ENCODE results near the gene LRCH3. TPM values are rescaled to one million over a fixed set of nuclear protein-coding genes. Genes with fewer than 3 reads are reported as not detected.
A peak's percentile ranks its signal among the peaks of the same experiment; 100 is the strongest.

LRCH3 gene
- total and polyA plus RNA-seq, 2 of the 13 experiments (the other 11 are each of a cell fraction or from before 2014, with no cell fraction given), result 25.5 to 103 TPM

DNA sequence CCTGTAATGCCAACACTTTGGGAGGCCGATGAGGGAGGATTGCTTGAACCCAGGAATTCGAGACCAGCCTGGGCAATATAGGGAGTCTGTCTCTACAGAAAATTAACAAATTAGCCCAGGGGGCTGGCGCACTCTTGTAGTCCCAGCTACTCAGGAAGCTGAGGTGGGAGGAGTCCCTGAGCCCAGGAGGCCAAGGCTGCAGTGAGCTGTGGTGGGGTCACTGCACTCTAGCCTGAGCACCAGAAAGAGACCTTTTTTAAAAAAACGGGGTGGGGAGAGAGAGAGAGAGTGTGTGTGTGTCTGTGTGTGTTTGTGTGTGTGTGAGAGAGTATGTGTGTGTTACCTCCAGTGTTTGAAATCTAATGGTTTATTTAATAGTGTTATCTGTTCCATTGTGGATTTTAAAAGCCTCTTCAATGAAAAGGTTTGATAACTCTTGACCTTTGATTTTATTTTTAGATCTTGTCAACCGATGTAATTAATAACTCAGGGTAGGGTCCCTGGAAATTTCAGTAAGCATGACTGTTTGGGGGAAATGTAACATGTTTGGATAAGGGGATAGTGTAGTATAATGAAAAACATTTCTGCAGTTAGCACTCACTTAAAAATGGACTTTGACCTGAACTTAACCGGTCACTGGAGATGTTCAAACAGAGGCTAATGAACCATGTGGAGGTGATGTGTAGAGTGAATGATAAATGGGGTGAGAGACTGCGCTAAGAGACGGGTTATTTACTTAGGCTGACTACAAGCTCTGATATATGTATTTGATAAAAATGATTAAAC, 29.7 kb downstream of the LRCH3 start (continued):
- TF ChIP-seq KLF13 (CRISPR knock-in tag; IDR thresholded peaks at IDR 0.05) (no peak), CHD2 (IDR thresholded peaks at IDR 0.05; ENCODE audit: low read depth, low read length) (no peak), ZNF761 (CRISPR knock-in tag; conservative IDR thresholded peaks at IDR 0.05) (no peak), KDM5B (CRISPR knock-in tag; IDR thresholded peaks at IDR 0.05; ENCODE audit: borderline replicate concordance) (no peak), ELF4 (CRISPR knock-in tag; IDR thresholded peaks at IDR 0.05; ENCODE audit: borderline replicate concordance) (no peak), ESRRA (CRISPR knock-in tag; IDR thresholded peaks at IDR 0.05; ENCODE audit: low read depth) (no peak), ARHGAP35 (CRISPR knock-in tag; IDR thresholded peaks at IDR 0.05; ENCODE audit: borderline replicate concordance) (no peak), GFI1 (CRISPR knock-in tag; IDR thresholded peaks at IDR 0.05; ENCODE audit: borderline replicate concordance) (peak; percentile 52; the same call in 1 of the 2 replicates), ZNF496 (CRISPR knock-in tag; IDR thresholded peaks at IDR 0.05; ENCODE audit: insufficient replicate concordance) (no peak), ZNF124 (CRISPR knock-in tag; IDR thresholded peaks at IDR 0.05) (no peak; the same call in 1 of the 2 replicates), THYN1 (CRISPR knock-in tag; IDR thresholded peaks at IDR 0.05; ENCODE audit: borderline replicate concordance, low read depth) (no peak), FOSL2 (CRISPR knock-in tag; IDR thresholded peaks at IDR 0.05) (no peak), ZNF7 (CRISPR knock-in tag; IDR thresholded peaks at IDR 0.05) (peak; percentile 36; the same call in 1 of the 2 replicates), ZNF878 (CRISPR knock-in tag; IDR thresholded peaks at IDR 0.05) (0 out of 2 replicates have a peak, but pooled peaks have one; percentile 64), ZNF343 (CRISPR knock-in tag; IDR thresholded peaks at IDR 0.05) (0 out of 2 replicates have a peak, but pooled peaks have one; percentile 32), MLLT10 (CRISPR knock-in tag; IDR thresholded peaks at IDR 0.05) (no peak), RELA (CRISPR knock-in tag; IDR thresholded peaks at IDR 0.05) (no peak)
- TF ChIP-seq, protein P1, sequence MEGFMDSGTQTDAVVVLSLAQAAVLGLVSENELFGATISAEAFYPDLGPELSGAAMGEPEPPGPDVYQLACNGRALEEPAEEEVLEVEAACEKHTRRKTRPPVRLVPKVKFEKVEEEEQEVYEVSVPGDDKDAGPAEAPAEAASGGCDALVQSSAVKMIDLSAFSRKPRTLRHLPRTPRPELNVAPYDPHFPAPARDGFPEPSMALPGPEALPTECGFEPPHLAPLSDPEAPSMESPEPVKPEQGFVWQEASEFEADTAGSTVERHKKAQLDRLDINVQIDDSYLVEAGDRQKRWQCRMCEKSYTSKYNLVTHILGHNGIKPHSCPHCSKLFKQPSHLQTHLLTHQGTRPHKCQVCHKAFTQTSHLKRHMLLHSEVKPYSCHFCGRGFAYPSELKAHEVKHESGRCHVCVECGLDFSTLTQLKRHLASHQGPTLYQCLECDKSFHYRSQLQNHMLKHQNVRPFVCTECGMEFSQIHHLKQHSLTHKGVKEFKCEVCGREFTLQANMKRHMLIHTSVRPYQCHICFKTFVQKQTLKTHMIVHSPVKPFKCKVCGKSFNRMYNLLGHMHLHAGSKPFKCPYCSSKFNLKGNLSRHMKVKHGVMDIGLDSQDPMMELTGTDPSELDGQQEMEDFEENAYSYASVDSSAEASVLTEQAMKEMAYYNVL (CRISPR knock-in tag; IDR thresholded peaks at IDR 0.05; ENCODE audit: borderline replicate concordance), result peak; percentile 70; the same call in 1 of the 2 replicates
- TF ChIP-seq, protein P2, sequence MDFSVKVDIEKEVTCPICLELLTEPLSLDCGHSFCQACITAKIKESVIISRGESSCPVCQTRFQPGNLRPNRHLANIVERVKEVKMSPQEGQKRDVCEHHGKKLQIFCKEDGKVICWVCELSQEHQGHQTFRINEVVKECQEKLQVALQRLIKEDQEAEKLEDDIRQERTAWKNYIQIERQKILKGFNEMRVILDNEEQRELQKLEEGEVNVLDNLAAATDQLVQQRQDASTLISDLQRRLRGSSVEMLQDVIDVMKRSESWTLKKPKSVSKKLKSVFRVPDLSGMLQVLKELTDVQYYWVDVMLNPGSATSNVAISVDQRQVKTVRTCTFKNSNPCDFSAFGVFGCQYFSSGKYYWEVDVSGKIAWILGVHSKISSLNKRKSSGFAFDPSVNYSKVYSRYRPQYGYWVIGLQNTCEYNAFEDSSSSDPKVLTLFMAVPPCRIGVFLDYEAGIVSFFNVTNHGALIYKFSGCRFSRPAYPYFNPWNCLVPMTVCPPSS (IDR thresholded peaks at IDR 0.05), result no peak
- TF ChIP-seq, protein P3, sequence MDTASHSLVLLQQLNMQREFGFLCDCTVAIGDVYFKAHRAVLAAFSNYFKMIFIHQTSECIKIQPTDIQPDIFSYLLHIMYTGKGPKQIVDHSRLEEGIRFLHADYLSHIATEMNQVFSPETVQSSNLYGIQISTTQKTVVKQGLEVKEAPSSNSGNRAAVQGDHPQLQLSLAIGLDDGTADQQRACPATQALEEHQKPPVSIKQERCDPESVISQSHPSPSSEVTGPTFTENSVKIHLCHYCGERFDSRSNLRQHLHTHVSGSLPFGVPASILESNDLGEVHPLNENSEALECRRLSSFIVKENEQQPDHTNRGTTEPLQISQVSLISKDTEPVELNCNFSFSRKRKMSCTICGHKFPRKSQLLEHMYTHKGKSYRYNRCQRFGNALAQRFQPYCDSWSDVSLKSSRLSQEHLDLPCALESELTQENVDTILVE (CRISPR knock-in tag; IDR thresholded peaks at IDR 0.05), result peak; percentile 35; the same call in 1 of the 2 replicates
- TF ChIP-seq, protein P4, sequence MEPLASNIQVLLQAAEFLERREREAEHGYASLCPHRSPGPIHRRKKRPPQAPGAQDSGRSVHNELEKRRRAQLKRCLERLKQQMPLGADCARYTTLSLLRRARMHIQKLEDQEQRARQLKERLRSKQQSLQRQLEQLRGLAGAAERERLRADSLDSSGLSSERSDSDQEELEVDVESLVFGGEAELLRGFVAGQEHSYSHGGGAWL (CRISPR knock-in tag; IDR thresholded peaks at IDR 0.05), result no peak
